SU-DHL-6 (cell line): Measurements from ENCODE around the gene LMTK3.

Experiments used
- EZH2phosphoT487 ChIP-seq: fragments of 200-600 bp; sonication (generic), shearing (Covaris generic); conservative IDR thresholded peaks from 2 replicates; pipeline ENCODE4 v1.6.1; 2018; ENCODE audit warnings: mild to moderate bottlenecking, antibody characterized with exemption, low read length, moderate library complexity, mixed read lengths
- TF ChIP-seq, protein P1 (sequence below): fragments of 200-600 bp; sonication (generic); IDR thresholded peaks from one replicate; pipeline ENCODE4 v1.5.1; 2017; ENCODE audit warnings: antibody characterized with exemption, mild to moderate bottlenecking, low read length, moderate library complexity; ENCODE audit not compliant: insufficient read depth, poor library complexity, severe bottlenecking

DNA sequence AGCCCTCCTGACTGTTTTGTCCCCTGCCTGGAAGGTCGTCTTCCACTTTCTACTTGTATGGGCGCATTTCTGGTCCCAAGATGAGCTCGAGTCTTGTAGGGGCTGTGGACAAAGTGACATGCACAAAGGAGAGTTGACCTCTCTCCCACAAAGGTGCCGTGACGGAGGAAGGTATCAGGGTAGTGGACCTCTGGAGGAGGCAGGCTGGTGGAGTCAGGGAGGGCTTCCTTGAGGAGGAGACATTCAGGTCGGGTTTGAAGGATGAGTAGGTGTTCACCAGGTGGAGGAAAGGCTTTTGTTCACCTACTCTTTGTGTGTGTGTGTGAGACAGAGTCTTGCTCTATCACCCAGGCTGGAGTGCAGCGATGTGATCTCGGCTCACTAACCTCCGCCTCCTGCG, 40.8 kb downstream of the LMTK3 start:
- TF ChIP-seq, protein P1, sequence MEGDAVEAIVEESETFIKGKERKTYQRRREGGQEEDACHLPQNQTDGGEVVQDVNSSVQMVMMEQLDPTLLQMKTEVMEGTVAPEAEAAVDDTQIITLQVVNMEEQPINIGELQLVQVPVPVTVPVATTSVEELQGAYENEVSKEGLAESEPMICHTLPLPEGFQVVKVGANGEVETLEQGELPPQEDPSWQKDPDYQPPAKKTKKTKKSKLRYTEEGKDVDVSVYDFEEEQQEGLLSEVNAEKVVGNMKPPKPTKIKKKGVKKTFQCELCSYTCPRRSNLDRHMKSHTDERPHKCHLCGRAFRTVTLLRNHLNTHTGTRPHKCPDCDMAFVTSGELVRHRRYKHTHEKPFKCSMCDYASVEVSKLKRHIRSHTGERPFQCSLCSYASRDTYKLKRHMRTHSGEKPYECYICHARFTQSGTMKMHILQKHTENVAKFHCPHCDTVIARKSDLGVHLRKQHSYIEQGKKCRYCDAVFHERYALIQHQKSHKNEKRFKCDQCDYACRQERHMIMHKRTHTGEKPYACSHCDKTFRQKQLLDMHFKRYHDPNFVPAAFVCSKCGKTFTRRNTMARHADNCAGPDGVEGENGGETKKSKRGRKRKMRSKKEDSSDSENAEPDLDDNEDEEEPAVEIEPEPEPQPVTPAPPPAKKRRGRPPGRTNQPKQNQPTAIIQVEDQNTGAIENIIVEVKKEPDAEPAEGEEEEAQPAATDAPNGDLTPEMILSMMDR: no peak
- no peak for TF ChIP-seq EZH2phosphoT487
